Muscle layer of colon (tissue), 2 donors: ENCODE results near the gene ADORA1.

Source experiments
- H3K27ac ChIP-seq: one replicate; pipeline ENCODE4 v1.7.0; 2013; ENCODE audit warnings: low read depth, mild to moderate bottlenecking, low read length, moderate library complexity
- H3K27me3 ChIP-seq, 2 donors: one replicate each; pipeline ENCODE4 v1.7.0; 2013; ENCODE audit warnings: low read length in 2 of 2, mild to moderate bottlenecking in 2 of 2; ENCODE audit not compliant: insufficient read depth in 2 of 2, control insufficient read depth in 1 of 2
- H3K36me3 ChIP-seq: one replicate; pipeline ENCODE4 v1.7.0; 2013; ENCODE audit warnings: mild to moderate bottlenecking, low read length; ENCODE audit not compliant: insufficient read depth
- H3K4me1 ChIP-seq: one replicate; pipeline ENCODE4 v1.7.0; 2013; ENCODE audit warnings: mild to moderate bottlenecking, low read length; ENCODE audit not compliant: insufficient read depth
- H3K4me3 ChIP-seq, 2 donors: one replicate each; pipeline ENCODE4 v1.7.0; 2013; ENCODE audit warnings: low read length in 2 of 2, low read depth in 1 of 2, mild to moderate bottlenecking in 1 of 2, moderate library complexity in 1 of 2
- H3K9ac ChIP-seq: one replicate; pipeline ENCODE4 v1.7.0; 2013; ENCODE audit warnings: low read length
- H3K9me3 ChIP-seq: one replicate; pipeline ENCODE4 v1.7.0; 2013; ENCODE audit warnings: mild to moderate bottlenecking, low read length
- donor health status: abdominal sarcoma.
- donor health status: Adenocarcinoma of cecum.

Gene ADORA1

DNA sequence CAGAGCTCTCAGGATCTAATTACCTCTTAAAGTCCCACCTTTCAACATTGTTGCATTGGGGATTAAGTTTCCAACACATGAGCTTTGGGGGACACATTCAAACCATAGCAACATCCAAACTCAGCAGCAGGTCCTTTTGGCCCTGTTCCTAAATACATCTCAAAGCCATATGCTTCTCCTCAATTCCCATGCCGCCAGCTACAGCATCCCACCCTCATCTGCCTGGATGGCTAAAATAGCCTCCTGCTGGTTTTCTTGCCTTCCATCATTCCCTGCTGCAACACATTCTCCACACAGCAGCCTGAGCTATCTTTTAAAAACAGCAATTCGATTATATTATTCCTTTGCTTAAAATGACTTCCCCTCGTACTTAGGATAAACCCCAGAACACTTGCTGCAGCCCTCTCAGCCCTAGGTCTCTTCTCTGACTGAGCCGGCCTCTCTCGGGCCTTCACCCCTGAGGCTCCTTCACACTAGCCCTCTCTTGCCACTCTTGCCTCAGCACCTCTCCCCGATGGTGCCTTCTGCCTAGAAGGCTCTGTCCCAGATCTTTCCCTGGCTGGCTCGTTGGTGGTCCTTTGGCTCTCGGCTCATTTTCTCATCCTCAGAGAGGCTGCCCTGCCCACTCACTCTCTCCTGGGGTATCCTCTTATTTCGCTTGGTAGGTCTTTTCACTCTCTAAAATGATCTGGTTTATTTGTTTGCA is 31.6 kb downstream of the ADORA1 start:
- no peak overlapping the region for H3K4me3 ChIP-seq
- no peak overlapping the region for H3K27ac ChIP-seq
- H3K36me3 ChIP-seq: no peaks in the 10 kb centered on the region
- no peaks in the 10 kb centered on the region for H3K4me1 ChIP-seq
- no peak overlapping the region for H3K9ac ChIP-seq
- H3K9me3 ChIP-seq: no peaks in the 10 kb centered on the region
- peaks cover 0 to 5% of the 10 kb centered on the region in 2 donors for H3K27me3 ChIP-seq

DNA sequence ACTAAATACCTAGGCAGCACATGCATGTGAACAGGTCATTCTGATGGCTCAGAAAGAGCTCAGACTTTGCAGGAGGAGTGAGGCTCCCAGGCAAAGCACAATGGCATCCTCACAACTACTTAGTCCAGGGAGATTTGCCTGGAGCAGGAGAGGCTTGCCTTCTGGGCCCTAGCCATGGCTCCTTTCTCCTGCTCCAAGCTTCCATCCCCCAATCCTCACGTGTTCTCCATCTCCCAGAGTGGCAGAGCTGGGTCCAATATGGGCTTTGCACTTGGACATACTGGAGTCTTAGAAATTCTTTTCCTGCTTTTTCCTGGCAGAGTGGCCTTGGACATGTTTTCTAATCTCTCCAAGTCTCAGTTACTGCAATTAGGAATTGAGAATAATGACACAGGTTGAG is 32.3 kb downstream of the ADORA1 start:
- Histone ChIP-seq H3K36me3 (no peaks in the 10 kb centered on the region), H3K27me3 (no peaks in the 10 kb centered on the region), H3K27ac (no peak overlapping the region), H3K9me3 (no peaks in the 10 kb centered on the region), H3K4me1 (no peaks in the 10 kb centered on the region), H3K4me3 (no peak overlapping the region), H3K9ac (no peak overlapping the region)

DNA sequence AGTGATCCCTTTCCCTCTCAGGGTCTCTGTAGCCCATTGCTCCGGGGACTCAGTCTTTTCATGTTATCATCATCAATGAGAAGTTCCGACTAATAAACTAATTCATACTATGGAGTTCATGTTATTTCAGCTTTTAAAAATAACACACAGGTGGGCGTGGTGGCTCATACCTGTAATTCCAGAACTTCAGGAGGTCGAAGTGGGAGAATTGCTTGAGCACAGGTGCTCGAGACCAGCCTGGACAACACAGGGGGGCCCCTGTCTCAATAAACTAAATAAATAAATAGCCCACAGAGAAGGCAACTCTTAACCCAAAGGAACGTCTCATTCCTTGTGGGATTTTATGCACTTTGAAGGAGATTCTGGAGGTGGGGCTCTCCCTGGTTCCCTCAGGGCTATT is 33.6 kb downstream of the ADORA1 start:
- Histone ChIP-seq H3K36me3 (no peaks in the 10 kb centered on the region), H3K4me3 (no peak overlapping the region), H3K9ac (no peak overlapping the region), H3K9me3 (no peaks in the 10 kb centered on the region), H3K27ac (no peak overlapping the region), H3K27me3 (no peaks in the 10 kb centered on the region), H3K4me1 (no peaks in the 10 kb centered on the region)

DNA sequence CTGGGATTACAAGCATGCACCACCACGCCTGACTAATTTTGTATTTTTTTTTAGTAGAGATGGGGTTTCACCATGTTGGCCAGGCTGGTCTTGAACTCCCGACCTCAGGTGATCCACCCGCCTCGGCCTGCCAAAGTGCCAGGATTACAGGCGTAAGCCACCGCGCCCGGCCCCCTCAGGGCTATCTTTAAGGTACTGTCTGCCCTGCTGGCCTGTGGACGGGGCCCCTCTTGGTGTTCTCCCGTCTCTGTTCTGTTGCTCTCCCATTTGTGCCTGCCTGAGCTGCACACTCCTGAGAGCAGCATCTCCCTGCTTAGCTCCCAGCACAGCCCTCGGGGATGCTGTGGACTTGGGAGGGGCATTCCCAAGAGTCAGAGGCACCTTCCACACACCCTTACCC is 34.2 kb downstream of the ADORA1 start:
- Histone ChIP-seq H3K27me3 (no peaks in the 10 kb centered on the region), H3K9me3 (no peaks in the 10 kb centered on the region), H3K9ac (no peak overlapping the region), H3K36me3 (no peaks in the 10 kb centered on the region), H3K4me3 (no peak overlapping the region), H3K27ac (no peak overlapping the region), H3K4me1 (no peaks in the 10 kb centered on the region)

DNA sequence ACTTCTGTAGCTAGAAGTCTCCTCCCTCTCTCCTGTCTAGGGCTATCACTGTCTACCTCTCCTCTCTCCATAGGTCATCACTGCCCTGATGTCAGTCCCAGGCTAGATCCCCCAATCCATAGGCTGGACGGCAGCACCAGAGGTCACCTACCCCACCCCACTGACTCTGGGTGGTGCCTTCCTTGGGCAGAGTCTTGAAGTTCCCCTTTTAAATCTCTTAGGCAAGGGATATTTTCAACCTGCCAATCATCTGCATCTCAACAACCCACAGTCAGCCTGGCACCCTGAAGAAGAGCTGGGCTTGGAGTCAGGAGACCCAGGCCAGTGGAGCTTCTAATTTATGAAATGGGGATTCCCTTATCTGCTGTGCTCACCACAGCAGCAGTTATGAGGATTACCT is 34.9 kb downstream of the ADORA1 start:
- H3K9me3 ChIP-seq: no peaks in the 10 kb centered on the region
- no peak overlapping the region for H3K4me3 ChIP-seq
- H3K4me1 ChIP-seq: no peaks in the 10 kb centered on the region
- no peak overlapping the region for H3K27ac ChIP-seq
- no peak overlapping the region for H3K9ac ChIP-seq
- H3K36me3 ChIP-seq: no peaks in the 10 kb centered on the region
- H3K27me3 ChIP-seq: no peaks in the 10 kb centered on the region

DNA sequence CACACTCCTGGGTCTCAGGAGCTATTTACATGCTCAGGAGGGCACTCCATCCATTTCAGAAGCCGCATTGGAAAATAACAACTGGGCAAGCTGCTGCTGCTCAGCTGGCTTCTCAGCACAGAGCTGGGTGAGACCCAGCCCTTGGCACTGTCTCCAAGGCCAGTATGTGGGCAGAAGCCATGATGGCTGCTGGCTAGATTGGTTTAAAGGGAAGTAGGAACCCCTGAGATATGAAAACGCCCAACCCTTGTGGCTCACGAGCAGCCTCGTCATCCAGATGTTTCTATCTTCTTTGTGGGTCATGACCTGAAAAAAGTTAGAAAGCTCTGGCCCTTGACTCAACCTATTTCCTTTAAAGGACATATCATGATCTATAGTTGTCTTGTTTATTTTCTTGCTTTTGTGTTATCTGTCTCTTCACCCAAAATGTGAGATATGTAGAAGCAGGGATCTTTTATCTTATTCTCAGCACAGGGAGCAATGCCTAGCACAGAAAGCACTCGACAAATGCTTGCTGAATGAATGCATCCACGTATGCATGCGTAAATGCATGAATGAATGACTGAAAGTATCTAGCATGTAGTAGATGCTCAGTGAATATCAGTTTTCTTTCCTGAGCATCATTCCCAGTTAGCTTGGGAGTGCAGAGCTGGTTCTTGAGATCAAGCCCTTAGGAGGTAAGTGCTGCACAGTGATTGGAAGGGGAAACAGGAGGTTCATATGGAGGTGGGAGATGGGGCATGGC is 36.5 kb downstream of the ADORA1 start:
- no peaks in the 10 kb centered on the region for H3K27me3 ChIP-seq
- no peaks in the 10 kb centered on the region for H3K4me1 ChIP-seq
- no peak overlapping the region for H3K27ac ChIP-seq
- no peaks in the 10 kb centered on the region for H3K9me3 ChIP-seq
- no peak overlapping the region for H3K9ac ChIP-seq
- H3K4me3 ChIP-seq: no peak overlapping the region
- H3K36me3 ChIP-seq: no peaks in the 10 kb centered on the region

DNA sequence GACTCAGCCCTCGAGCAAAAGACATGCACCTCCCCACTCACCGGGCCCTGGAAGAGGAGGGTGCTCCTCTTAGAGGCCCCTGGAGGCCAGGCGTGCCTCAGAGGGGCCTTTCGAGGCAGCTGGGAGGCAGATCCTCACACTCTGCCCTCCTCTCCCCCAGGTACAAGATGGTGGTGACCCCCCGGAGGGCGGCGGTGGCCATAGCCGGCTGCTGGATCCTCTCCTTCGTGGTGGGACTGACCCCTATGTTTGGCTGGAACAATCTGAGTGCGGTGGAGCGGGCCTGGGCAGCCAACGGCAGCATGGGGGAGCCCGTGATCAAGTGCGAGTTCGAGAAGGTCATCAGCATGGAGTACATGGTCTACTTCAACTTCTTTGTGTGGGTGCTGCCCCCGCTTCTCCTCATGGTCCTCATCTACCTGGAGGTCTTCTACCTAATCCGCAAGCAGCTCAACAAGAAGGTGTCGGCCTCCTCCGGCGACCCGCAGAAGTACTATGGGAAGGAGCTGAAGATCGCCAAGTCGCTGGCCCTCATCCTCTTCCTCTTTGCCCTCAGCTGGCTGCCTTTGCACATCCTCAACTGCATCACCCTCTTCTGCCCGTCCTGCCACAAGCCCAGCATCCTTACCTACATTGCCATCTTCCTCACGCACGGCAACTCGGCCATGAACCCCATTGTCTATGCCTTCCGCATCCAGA is 37.7 kb downstream of the ADORA1 start:
- Histone ChIP-seq H3K36me3 (no peaks in the 10 kb centered on the region), H3K27me3 (no peaks in the 10 kb centered on the region), H3K4me1 (no peaks in the 10 kb centered on the region), H3K9me3 (no peaks in the 10 kb centered on the region), H3K4me3 (no peak overlapping the region), H3K9ac (no peak overlapping the region), H3K27ac (no peak overlapping the region)

DNA sequence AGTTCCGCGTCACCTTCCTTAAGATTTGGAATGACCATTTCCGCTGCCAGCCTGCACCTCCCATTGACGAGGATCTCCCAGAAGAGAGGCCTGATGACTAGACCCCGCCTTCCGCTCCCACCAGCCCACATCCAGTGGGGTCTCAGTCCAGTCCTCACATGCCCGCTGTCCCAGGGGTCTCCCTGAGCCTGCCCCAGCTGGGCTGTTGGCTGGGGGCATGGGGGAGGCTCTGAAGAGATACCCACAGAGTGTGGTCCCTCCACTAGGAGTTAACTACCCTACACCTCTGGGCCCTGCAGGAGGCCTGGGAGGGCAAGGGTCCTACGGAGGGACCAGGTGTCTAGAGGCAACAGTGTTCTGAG is 38.3 kb downstream of the ADORA1 start:
- Histone ChIP-seq H3K27ac (no peak overlapping the region), H3K36me3 (no peaks in the 10 kb centered on the region)

DNA sequence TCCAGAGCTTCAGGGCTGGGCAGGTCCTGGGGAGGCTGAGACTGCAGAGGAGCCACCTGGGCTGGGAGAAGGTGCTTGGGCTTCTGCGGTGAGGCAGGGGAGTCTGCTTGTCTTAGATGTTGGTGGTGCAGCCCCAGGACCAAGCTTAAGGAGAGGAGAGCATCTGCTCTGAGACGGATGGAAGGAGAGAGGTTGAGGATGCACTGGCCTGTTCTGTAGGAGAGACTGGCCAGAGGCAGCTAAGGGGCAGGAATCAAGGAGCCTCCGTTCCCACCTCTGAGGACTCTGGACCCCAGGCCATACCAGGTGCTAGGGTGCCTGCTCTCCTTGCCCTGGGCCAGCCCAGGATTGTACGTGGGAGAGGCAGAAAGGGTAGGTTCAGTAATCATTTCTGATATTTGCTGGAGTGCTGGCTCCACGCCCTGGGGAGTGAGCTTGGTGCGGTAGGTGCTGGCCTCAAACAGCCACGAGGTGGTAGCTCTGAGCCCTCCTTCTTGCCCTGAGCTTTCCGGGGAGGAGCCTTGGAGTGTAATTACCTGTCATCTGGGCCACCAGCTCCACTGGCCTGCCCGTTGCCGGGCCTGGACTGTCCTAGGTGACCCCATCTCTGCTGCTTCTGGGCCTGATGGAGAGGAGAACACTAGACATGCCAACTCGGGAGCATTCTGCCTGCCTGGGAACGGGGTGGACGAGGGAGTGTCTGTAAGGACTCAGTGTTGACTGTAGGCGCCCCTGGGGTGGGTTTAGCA is 38.8 kb downstream of the ADORA1 start:
- Histone ChIP-seq H3K4me1 (no peaks in the 10 kb centered on the region), H3K27ac (no peak overlapping the region)

More for the DNA sequence above, 38.3 kb downstream of the ADORA1 start:
- H3K9ac ChIP-seq: no peak overlapping the region
- H3K9me3 ChIP-seq: no peaks in the 10 kb centered on the region
- no peaks in the 10 kb centered on the region for H3K4me1 ChIP-seq
- H3K27me3 ChIP-seq: no peaks in the 10 kb centered on the region
- no peak overlapping the region for H3K4me3 ChIP-seq

DNA sequence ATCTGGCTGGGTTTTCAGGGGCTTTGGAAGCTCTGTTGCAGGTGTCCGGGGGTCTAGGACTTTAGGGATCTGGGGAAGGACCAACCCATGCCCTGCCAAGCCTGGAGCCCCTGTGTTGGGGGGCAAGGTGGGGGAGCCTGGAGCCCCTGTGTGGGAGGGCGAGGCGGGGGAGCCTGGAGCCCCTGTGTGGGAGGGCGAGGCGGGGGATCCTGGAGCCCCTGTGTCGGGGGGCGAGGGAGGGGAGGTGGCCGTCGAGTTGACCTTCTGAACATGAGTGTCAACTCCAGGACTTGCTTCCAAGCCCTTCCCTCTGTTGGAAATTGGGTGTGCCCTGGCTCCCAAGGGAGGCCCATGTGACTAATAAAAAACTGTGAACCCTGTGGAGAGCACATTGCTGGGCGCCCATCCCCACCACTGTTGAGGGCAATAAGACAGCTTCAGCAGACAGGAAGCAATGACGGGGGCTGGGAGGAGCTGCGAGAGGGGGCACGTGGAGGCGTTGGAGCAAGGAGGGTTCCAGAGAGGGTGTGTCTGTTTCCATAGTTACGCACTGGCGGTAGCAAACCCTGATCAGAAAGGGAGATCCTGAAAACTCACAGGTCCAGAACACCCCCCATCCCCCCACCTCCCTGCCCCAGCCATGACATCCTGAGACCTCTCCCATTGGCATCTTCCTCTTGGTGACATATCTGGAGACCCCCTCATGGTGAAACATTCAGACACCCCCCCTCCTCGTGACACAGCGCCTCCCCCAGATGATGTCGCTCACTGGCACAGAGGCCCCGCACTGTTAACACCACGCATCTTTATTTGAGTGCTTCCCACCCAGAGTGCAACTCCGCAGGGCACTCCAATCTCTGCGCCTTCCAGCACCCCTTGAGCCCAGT is 39.7 kb downstream of the ADORA1 start:
- Histone ChIP-seq H3K4me1 (no peaks in the 10 kb centered on the region), H3K36me3 (no peaks in the 10 kb centered on the region), H3K4me3 (no peak overlapping the region), H3K27me3 (no peaks in the 10 kb centered on the region), H3K27ac (no peak overlapping the region), H3K9me3 (no peaks in the 10 kb centered on the region), H3K9ac (no peak overlapping the region)

More for the DNA sequence above, 38.8 kb downstream of the ADORA1 start:
- H3K9ac ChIP-seq: no peak overlapping the region
- H3K4me3 ChIP-seq: no peak overlapping the region
- no peaks in the 10 kb centered on the region for H3K9me3 ChIP-seq
- no peaks in the 10 kb centered on the region for H3K27me3 ChIP-seq
- H3K36me3 ChIP-seq: no peaks in the 10 kb centered on the region

DNA sequence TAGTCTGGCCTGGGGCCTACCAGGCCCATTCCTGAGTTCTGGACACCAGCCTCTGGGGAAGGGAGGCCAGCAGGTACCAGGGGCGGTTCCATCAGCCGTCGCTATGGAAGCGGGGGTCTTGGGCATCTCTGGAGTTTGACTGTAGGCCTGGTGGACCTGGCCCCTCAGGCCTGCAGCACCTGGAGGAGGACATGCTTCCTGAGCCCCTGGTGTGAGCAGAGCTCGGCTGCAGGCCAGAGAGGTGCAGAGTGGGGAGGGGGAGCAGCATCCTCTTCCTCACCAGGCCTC is 40.3 kb downstream of the ADORA1 start:
- H3K9me3 ChIP-seq: no peaks in the 10 kb centered on the region
- no peak overlapping the region for H3K9ac ChIP-seq
- H3K4me3 ChIP-seq: no peak overlapping the region
- no peaks in the 10 kb centered on the region for H3K36me3 ChIP-seq
- no peak overlapping the region for H3K27ac ChIP-seq
- H3K4me1 ChIP-seq: no peaks in the 10 kb centered on the region
- no peaks in the 10 kb centered on the region for H3K27me3 ChIP-seq
